ENCODE measurements around the gene WWOX.

Gene WWOX

GRCh38 chr16:78198288-78198687 is 98.8 kb downstream of the WWOX start:
- H3K4me3 ChIP-seq (ENCODE audit: low read depth, low read length) = no peak overlapping the region
- TF ChIP-seq CTCF (IDR thresholded peaks at IDR 0.05; ENCODE audit: control insufficient read depth, extremely low read depth, insufficient read depth) = no peak
- no peak for DNase-seq (ENCODE audit: low read depth)

GRCh38 chr16:78199325-78200022 is 100.0 kb downstream of the WWOX start:
- TF ChIP-seq CTCF (IDR thresholded peaks at IDR 0.05; ENCODE audit: control insufficient read depth, extremely low read depth, insufficient read depth) = no peak
- DNase-seq (ENCODE audit: low read depth) = no peak
- H3K4me3 ChIP-seq (ENCODE audit: low read depth, low read length) = no peak overlapping the region

- no peak for DNase-seq (ENCODE audit: low read depth)
- H3K4me3 ChIP-seq (ENCODE audit: low read depth, low read length) = no peak overlapping the region
- no peak for TF ChIP-seq CTCF (IDR thresholded peaks at IDR 0.05; ENCODE audit: control insufficient read depth, extremely low read depth, insufficient read depth)
Measured at GRCh38 chr16:78200023-78200389, 100.6 kb downstream of the WWOX start.

- TF ChIP-seq CTCF (IDR thresholded peaks at IDR 0.05; ENCODE audit: control insufficient read depth, extremely low read depth, insufficient read depth) = no peak
- peak; percentile 68 for DNase-seq (ENCODE audit: low read depth)
- H3K4me3 ChIP-seq (ENCODE audit: low read depth, low read length) = no peak overlapping the region
Measured at GRCh38 chr16:78200623-78201096, 101.2 kb downstream of the WWOX start.

GRCh38 chr16:78205506-78205905 is 106.1 kb downstream of the WWOX start:
- no peak for DNase-seq (ENCODE audit: low read depth)
- H3K4me3 ChIP-seq (ENCODE audit: low read depth, low read length) = no peak overlapping the region
- TF ChIP-seq CTCF (IDR thresholded peaks at IDR 0.05; ENCODE audit: control insufficient read depth, extremely low read depth, insufficient read depth) = no peak

- H3K4me3 ChIP-seq (ENCODE audit: low read depth, low read length) = no peak overlapping the region
- DNase-seq (ENCODE audit: low read depth) = no peak
- no peak for TF ChIP-seq CTCF (IDR thresholded peaks at IDR 0.05; ENCODE audit: control insufficient read depth, extremely low read depth, insufficient read depth)
Measured at GRCh38 chr16:78206623-78207223, 107.3 kb downstream of the WWOX start.

Data from LNCaP clone FGC (cell line).